NCI-H345 treated with DMSO at 0.1 percent for 48 hours (cell line): ENCODE measurements around the gene GRIK4.

Experiments used
- DNase-seq: peaks from one replicate; lab custom pipeline; 2025; ENCODE audit not compliant: unreplicated experiment; lab: John Stamatoyannopoulos, UW

GRIK4 gene

DNA sequence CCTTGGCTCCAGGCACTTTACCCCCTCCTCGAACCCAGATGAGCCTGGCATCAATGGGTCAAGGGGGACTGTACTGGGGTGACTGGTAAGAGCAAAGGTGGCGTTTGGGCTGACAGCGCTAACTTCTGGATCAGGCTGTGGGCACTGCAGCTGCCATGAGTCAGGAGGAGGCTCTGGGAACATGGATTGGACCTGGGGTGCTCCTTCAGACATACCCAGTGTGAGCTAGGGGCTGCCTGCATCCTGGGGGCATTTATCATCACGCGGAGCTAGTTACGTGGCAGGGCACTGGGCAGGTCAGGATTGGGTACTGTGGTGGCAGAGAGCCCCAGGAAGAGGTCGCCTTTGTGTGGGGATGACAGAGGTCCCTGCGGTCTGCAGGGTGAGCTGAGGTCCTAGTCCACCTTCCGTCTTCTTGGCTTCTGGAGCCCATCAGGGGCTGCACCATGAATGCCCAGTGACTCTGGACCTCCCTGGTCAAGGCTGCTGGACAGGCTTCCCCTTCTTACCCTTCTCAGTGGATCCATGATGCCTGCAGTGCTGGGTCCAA lies 13.1 kb downstream of the GRIK4 start:
- no peak for DNase-seq

DNA sequence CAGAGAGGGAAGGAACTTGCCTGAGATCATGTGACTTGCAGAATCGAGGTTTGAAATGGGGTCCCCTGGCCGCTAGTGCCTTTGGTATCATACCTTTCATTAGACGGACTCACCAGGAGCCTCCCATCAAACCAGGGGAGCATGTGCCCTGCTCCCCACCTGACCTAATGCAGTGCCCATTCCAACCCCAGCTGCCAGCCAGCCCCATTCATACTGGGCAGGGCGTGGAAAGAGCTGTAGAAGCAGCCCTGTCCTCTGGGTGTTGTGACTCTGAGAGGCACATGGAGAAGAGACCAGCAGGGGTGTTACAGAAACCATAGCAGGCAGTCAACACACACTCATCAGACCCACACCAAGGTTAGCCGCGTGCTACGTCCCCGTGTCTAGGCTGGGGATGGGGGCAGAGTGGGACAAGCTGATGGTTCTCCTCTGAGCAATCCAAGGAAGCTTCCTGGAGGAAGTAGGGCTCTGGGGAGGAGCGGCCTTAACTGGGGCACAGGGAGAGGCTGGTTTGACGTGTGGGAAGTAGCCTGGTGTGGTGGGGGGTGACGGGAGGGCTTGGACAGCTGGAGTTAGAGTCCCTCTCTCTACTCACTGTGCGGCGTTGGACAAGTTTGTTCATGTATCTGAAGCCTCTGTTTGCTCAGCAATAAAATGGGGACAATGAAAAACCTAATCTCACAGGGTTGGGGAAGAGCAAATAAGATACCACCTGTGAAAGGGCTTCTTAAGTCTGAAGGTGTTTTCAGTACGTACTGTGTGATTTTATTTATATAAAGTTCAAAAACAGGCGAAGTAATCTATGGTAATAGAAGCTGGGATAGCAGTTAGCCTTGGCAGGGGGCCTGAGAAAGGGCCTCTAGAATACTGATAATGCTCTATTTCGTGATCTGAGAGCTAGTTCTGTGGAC lies 14.0 kb downstream of the GRIK4 start:
- no peak for DNase-seq

DNA sequence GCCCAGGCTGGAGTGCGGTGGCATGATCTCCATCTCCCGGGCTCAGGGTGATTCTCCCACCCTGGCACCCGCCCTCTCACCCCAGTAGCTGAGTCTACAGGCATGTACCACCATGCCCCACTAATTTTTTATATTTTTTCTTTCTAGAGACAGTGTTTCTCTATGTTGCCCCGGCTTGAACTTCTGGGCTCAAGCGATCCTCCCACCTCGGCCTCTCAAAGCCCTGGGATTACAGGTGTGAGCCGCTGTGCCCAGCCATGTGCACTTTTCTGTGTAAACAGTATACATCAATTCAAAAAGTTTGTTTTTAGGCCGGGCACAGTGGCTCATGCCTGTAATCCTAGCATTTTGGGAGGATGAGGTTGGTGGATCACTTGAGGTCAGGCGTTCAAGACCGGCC lies 14.7 kb downstream of the GRIK4 start:
- DNase-seq, result no peak

DNA sequence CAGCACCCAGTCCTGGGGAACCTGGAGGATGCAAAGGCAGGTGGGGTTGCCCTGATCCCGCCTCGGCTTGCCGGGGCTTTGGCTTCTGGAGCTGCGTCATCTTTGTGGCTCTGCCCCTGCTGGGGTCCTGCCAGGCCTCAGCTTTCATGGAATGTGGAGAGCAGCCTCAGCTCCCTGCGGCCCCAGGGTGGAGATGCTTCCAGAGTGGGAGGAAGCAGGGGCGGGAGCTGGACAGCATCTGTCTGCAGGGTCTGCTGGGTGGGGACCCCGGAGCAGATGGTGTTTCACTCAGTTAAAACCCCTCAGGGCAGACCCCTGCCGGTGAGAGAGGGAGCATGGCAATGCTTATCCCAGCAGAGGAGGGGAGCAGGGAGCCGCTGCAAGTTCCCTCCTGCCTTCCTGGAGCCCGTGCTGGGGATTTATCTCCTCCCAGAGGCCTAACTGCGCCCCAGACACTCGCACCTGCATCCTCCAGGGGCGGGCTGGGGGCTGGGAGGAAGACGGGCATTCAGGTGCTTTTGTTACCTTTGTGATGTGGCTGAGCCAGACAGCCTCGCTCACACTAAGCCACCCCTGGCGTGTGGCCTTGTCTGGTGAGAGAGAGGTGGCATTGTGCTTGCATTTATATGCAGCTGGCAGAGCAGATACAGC lies 15.7 kb downstream of the GRIK4 start:
- DNase-seq, result peak; percentile 77

DNA sequence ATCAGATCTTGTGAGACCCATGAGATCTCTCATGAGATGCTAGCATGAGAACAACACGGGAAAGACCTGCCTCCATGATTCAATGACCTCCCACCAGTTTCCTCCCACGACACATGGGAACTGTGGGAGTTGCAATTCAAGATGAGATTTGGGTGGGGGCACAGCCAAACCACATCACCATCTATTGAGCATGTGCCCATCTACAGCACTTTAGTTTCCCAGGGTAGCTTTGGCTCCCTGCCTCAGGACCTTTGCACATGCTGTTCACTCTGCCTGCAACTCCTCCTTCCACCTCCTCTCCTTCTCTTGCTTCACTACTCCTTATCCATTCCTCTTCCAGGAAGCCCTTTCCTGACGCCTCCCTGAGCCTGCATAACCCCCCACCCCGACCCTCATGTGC lies 17.2 kb downstream of the GRIK4 start:
- no peak for DNase-seq

DNA sequence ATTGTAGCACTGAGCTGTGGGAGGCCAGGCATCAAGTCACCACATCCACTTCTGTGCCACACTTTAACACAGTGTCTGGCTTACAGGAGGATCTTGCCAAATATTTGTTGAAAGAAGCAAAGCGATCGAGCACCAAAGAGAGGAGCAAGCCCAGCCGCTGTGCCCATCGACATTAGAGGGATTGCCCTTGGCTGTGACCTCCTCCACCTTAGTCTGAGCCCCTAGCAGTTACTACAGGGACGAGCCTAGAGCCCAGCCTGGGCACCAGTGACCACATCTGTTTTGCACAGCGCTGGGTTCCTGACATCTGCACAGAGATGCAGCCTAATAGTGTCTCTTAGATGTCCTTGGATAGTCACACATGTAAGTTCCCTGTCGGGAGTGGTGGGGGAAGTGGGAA lies 17.7 kb downstream of the GRIK4 start:
- DNase-seq, result no peak

DNA sequence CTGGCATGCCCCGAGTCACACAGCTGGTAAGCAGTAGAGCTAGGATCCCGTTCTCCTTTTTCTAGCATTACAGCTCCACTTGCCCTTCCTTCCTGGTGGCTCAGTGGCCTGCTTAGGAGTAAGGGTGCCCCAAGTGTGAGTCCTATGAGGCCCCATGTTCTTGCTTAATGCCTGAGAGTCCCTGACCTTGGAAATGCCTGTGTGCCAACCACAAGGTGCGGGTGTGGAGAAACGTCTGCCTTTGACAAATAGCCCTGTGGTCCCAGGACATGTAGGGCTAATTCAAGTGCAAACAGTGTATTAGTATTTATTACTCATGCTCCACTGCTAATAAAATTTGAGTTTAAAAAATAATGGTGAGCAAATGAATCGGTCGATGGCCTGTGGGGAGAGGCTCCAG lies 18.4 kb downstream of the GRIK4 start:
- DNase-seq, result no peak

DNA sequence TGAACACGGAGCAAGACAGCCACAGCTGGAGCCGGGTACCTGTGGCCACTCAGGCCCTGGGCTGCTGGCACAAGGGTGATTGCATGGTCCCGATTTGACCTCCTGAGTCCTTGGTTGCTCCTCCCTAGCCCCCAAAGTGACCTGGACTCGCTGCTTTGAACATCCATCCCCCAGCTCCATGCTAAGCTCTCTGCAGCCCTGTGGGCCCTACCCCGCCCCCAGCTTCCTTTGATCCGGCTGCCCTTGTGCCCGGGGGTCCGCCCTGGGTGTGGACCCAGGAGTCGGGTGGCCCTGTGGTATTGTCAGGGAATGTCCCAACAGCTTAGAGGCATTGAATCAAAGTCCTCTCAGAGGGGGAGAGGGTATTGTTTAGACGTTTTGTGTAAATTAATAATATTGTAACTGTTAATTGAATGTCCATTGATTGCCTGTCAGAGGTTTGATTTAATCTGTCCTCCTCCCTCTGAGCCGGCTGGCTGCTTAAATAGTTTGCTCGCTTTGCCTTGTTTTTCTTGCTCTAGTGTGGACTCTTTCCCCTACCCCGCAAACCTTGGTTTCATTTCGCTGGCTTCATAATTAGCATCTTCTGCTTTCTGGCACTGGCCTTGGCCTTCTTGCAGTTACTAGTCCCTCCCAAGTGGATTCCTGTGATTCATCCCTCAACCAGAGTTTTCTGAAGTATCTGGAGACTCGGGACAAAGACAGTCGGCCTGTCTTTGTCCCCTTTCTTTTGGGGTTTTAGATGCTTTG lies 20.7 kb downstream of the GRIK4 start:
- no peak for DNase-seq

DNA sequence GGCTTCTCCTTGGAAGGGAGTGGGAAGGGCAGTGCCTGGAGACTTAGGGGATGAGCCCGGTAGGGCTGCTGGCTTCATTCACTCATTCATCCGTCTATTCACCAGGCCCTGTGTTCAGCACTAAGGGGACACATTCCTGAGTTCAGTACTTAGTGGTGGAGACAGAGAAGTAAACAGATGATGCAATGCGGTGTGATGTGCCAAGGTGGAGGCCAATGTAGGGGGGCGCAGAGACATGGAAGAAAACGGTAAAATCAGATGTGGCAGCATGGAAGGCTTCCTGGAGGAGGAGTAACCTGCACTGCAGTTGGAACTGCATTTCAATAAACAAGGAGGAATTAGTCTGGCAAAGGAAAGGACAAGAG lies 21.3 kb downstream of the GRIK4 start:
- DNase-seq, result no peak

DNA sequence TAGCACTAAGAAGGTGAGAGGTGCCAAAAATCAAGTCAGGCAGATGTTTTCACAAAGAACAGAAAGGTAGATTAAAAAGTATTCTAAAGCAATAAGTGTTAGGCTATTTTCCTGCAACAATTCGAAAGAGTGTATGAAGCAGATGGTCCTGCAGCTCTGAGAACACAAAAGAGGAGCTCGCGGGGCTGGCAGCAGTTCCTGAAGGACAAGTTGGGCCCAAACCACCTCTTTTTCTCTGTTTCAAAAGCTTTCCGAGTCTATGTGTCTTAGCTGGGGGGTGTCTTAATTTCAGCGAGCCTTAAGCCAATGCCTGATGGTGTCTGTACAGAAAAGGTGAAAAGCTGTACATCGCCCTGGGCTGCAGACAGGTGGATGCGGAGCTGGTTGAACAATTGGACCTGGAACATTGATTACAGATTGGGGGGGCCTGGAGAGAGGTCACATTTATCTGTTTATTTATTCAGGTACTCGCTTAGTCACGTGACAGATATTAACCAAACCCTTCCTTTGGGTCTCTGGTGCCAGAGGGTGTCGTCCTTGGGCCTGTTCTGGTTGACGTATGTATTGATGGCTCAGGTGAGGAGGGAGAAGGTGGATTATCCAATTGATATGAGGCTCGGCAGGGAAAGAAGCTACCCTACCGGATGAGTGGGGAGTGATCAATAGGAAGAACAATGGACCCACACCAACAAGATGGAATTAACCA lies 24.7 kb downstream of the GRIK4 start:
- no peak for DNase-seq

DNA sequence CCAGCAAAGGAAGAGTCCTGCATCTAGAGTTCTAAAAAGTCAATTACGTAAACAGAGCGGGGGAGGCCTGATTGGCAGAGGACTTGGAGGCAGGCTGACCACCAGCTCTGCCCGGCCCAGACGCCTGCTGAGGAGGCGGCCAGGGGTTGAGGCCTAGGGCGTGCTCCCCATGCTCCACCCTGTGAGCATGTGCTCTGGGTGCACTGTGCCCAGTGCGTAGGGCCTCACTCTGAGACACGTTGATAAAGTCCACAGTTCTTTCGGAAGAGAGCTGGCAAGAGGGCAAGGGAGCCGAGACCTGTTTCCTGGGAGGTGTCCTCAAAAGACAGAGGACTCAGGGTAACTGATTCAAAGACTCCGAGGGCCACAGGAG lies 25.2 kb downstream of the GRIK4 start:
- no peak for DNase-seq

DNA sequence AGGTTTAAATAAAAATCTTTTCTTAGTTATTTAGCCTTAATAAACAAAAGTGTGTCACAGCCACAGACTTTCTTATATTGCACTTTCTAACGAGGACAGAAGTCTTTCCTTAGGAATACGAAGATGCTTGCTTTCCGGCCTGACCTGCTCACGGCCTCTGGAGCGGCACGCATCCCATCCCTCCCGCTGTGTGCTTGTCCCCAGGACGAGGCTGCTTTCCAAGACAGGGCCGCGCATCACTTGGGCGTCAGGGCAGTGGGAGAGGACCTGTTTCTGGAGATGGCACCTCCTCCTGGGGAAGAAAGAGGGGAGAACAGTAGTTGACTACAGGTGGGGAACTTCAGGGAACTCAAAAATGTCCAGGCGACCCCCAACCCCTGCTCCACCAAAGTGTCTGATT lies 26.4 kb downstream of the GRIK4 start:
- DNase-seq, result no peak

DNA sequence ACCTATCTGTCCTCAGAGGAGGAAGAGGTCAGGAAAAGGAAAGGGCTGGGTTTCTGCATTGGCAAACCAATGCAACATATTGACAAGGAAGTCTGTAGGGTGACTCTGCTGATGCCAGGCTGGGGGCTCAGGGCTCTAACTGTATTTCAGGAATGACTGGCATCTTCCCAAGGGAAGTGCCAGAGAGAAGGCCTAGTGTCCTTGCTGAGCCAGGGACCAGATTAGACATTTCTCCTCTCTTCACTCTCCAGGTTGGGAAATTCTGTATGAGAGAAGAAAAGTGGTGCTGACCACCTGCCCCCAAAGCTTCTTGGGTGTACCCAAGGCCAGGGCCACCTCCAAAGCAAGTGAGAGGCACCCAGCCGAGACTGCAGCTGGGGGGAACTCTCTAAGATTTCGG lies 27.2 kb downstream of the GRIK4 start:
- DNase-seq, result no peak

DNA sequence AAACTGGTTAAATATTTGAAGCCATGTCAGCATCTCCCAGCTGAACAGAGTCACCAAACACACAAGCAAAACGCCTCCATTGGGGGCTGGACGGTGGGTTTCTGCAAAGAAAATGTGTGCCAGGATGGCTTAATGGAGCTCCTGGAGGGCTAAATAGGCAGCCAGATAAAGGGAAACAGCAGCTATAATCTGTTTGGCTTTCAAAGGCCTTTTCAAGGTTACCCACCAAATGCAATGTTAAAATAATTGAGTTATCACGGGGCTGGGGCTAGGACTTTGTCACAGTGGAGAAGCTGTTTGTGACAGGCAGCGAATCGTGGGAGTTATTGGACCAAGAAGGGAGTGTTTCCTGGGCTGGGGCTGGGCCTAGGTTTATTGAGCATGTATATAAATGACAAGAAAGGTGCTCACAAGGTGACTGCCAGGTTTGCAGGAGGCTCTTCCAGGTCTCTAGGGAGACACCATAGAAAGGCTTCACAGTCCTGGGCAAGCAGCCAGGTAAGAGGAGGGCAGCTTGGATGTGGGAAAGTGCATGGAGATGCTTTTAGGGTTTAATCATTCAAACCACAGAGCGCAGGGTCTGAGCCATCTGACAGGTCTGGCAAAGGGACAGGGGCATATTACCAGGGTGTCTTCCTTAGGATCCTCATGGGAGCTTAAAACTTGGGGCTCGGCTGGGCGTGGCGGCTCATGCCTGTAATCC lies 28.3 kb downstream of the GRIK4 start:
- DNase-seq, result peak; percentile 65

DNA sequence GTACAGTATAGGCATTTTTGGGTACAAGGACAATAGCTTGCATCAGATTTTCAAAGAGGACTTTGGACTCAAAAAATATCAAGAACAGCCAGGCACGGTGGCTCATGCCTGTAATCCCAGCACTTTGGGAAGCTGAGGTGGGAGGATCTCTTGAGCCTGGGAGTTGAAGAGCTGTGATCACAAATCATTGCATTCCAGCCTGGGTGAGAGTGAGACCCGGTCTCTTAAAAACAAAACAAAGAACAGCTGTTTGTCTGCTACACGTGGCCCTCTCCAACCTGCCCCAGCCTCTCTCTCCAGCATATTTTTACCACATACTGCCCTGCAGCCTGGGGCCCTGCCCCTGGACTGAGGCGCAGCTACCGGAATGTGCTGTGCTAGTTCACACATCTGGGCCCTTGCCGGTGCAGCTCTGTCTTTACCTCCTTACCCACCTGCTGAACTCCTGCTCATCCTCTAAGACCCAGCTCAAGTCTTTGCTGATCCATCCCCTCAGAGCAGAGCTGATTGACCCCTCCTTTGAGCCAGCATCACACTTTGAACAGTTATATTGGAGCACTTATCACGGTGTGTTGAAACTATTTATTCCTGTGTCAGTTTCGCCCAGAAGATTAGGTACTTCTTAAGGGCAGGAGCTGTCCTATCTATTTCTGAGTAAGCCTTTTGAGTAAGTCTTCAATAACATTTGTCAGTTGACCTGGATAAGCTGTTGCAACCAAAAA lies 29.4 kb downstream of the GRIK4 start:
- DNase-seq, result no peak

DNA sequence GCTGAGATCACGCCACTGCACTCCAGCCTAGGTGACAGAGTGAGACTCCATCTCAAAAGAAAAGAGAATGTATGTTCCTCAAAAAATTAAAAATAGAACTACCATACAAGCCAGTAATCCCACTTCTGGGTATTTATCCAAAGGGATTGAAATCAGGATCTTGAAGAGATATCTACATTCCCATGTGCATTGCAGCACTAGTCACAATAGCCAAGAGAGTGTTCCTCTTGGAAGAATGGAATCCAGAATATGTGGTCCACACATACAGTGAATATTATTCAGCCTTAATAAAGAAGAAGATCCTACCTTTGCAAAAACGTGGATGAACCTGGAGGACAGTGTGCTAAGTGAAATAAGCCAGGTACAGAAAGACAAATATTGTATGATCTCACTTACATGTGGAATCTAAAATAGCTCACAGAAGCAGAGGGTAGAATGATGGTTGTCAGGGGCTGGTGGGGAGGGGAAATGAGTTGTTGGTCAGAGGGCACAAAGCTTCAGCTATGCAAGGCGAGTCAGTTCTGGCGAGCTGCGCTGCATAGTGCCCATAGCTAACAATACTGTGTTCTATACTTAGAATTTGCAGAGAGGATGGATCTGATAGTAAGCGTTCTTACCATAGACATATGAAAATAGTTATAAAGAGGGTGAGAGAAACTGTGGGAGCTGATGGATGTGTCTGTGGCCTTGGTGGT lies 32.1 kb downstream of the GRIK4 start:
- no peak for DNase-seq

DNA sequence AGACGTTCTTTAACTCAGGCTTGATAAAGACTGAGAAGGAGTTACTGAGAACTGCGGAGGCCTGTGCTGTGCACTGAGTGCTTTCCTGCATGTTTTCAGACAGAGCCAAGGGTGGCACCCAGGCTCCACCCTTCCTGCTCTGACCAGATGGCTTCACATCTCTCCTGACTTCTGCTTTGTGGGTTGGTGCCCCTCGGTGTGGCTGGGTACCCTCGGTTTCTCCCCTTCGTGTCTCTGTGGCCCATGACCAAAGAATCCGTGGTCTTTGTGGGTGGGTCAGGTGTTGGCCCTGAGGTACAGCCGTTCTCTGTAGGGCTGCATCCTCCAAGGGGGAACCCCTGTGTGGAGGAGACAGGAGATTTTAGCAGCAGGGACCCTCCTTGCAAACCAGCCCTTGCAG lies 34.3 kb downstream of the GRIK4 start:
- no peak for DNase-seq

DNA sequence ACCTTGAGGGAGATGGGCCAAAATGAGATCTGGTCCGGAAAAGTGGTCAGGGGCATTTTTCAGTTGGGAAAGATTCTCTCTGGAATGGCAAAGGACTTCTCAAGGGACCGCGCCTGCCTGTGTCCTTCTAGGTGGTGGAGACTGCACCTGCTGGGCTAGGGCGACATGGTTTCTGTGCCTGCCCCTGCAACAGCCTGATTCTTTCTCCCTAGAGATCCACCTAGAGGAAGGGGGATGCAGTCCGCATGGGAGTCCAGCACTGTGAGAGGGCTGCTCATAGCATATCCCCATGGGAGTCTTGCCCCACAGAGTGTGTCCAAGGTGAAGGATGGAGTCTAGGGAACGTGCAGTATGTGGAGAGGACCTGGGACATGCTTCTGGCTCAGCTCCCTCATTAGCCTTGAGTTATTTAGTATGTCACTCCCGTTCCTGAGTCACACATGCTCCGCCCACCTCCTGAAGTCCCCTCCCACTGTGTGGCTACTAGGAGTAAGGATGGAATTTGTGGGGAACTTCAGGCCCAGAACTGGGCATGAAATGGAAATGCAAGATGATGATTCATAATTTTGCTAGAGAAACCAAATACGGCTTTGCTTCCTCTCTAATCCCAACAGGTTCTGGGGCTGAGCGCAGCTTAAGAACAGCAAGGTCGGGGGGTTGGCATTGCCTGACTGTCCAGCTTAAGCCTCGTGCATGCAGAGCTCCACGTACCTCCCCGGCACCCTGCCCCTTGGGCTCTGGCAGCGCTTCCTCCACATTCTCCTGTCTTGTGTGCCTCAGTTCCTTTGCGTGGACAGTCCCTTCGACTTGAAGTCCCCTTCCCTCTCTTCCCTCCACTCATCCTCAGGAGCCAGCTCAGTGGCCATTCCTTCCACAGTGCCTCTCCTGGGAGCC lies 35.0 kb downstream of the GRIK4 start:
- no peak for DNase-seq
